Measurements from ENCODE around the gene CFB. TPM values are rescaled to one million over a fixed set of nuclear protein-coding genes. Genes with fewer than 3 reads are reported as not detected.
A peak's percentile ranks its signal among the peaks of the same experiment; 100 is the strongest.

Gene CFB
- total RNA-seq, 2 donors from 2014 or later, result 32.1 to 48.6 TPM

GRCh38 chr6:31940256-31940664 is 5.6 kb upstream of the CFB start:
- no peaks in the 10 kb centered on the region for H3K27me3 ChIP-seq (replicated peaks; ENCODE audit: insufficient read depth)
- H3K36me3 ChIP-seq, result no peaks in the 10 kb centered on the region
- H3K4me1 ChIP-seq (replicated peaks), result peaks cover 5% of the 10 kb centered on the region
- 19% methylated on average over 6 of the region's 6 CpGs for WGBS
- H3K9me3 ChIP-seq, result no peaks in the 10 kb centered on the region
- no peak for DNase-seq (ENCODE audit: low spot score)
- intact Hi-C loops (cut with DNase I), result no loop called here
- TF ChIP-seq CTCF (IDR thresholded peaks at IDR 0.05) (no peak), POLR2AphosphoS5 (IDR thresholded peaks at IDR 0.05) (no peak), POLR2A (IDR thresholded peaks at IDR 0.05) (no peak)
- H3K27ac ChIP-seq, result no peak overlapping the region
- no peak overlapping the region for H3K4me3 ChIP-seq

GRCh38 chr6:31943742-31944141 is 2.2 kb upstream of the CFB start:
- Histone ChIP-seq H3K4me3 (no peak overlapping the region), H3K36me3 (no peaks in the 10 kb centered on the region), H3K27me3 (replicated peaks; ENCODE audit: insufficient read depth) (no peaks in the 10 kb centered on the region), H3K9me3 (no peaks in the 10 kb centered on the region), H3K4me1 (replicated peaks) (peaks cover 13% of the 10 kb centered on the region), H3K27ac (no peak overlapping the region)
- DNase-seq (ENCODE audit: low spot score), result no peak
- 88% methylated on average over 3 of the region's 3 CpGs for WGBS
- TF ChIP-seq POLR2AphosphoS5 (IDR thresholded peaks at IDR 0.05), result no peak
- no peak for TF ChIP-seq CTCF (IDR thresholded peaks at IDR 0.05)
- no peak for TF ChIP-seq POLR2A (IDR thresholded peaks at IDR 0.05)
- intact Hi-C loops (cut with DNase I), result no loop called here

- intact Hi-C loops (cut with DNase I), result loop anchor here (5.0 kb wide), 1 partner anchor 263 kb away; the partner anchor contains the start of gene LY6G5C
These were observed 765 bp upstream of the CFB start for GRCh38 chr6:31945154-31945506.

GRCh38 chr6:31946370-31946885 is 533 bp downstream of the CFB start:
- Histone ChIP-seq H3K4me1 (replicated peaks) (peaks cover 13% of the 10 kb centered on the region), H3K27me3 (replicated peaks; ENCODE audit: insufficient read depth) (no peaks in the 10 kb centered on the region), H3K9me3 (no peaks in the 10 kb centered on the region), H3K27ac (peak overlapping the region; percentile 84 to 85), H3K36me3 (no peaks in the 10 kb centered on the region), H3K4me3 (no peak overlapping the region)
- 81% methylated on average over 11 of the region's 11 CpGs for WGBS
- TF ChIP-seq POLR2AphosphoS5 (IDR thresholded peaks at IDR 0.05) (no peak), POLR2A (IDR thresholded peaks at IDR 0.05) (no peak), CTCF (IDR thresholded peaks at IDR 0.05) (no peak)
- intact Hi-C loops (cut with DNase I), result loop anchor here (5.0 kb wide), 1 partner anchor 264 kb away; the partner anchor contains the start of gene LY6G5C
- DNase-seq (ENCODE audit: low spot score), result no peak

More at GRCh38 chr6:31945154-31945506, 765 bp upstream of the CFB start:
- WGBS, result 68% methylated on average over 9 of the region's 9 CpGs
- H3K4me1 ChIP-seq (replicated peaks), result peaks cover 13% of the 10 kb centered on the region
- H3K9me3 ChIP-seq, result no peaks in the 10 kb centered on the region
- peak overlapping the region; percentile 84 to 85 for H3K27ac ChIP-seq
- DNase-seq (ENCODE audit: low spot score), result no peak
- H3K27me3 ChIP-seq (replicated peaks; ENCODE audit: insufficient read depth), result no peaks in the 10 kb centered on the region
- TF ChIP-seq CTCF (IDR thresholded peaks at IDR 0.05), result no peak
- no peak for TF ChIP-seq POLR2AphosphoS5 (IDR thresholded peaks at IDR 0.05)
- TF ChIP-seq POLR2A (IDR thresholded peaks at IDR 0.05), result no peak
- H3K4me3 ChIP-seq, result no peak overlapping the region
- no peaks in the 10 kb centered on the region for H3K36me3 ChIP-seq

- Histone ChIP-seq H3K4me1 (replicated peaks) (peaks cover 13% of the 10 kb centered on the region), H3K27ac (no peak overlapping the region), H3K9me3 (no peaks in the 10 kb centered on the region), H3K4me3 (no peak overlapping the region), H3K36me3 (no peaks in the 10 kb centered on the region), H3K27me3 (replicated peaks; ENCODE audit: insufficient read depth) (no peaks in the 10 kb centered on the region)
- intact Hi-C loops (cut with DNase I), result loop anchor here (5.0 kb wide), 1 partner anchor 265 kb away; the partner anchor contains the start of gene LY6G5C
- WGBS, result 83% methylated on average over 24 of the region's 24 CpGs
- no peak for TF ChIP-seq POLR2A (IDR thresholded peaks at IDR 0.05)
- TF ChIP-seq CTCF (IDR thresholded peaks at IDR 0.05), result no peak
- DNase-seq (ENCODE audit: low spot score), result no peak
These were observed 1.3 kb downstream of the CFB start for GRCh38 chr6:31947070-31947675.

All from prostate gland (tissue), 2 donors.